Fibroblast of lung (primary cell): ENCODE data around the gene ABCC5.

Experiments used
- CTCF ChIP-seq, 2 donors: IDR thresholded peaks in 1 of 2; conservative IDR thresholded peaks in 1 of 2; 1 replicate in 1 of 2; 2 replicates in 1 of 2; pipeline ENCODE4 v1.5.1; 2011 to 2012; ENCODE audit warnings: low read length in 2 of 2, control low read depth in 1 of 2, inconsistent platforms in 1 of 2, low read depth in 1 of 2, mild to moderate bottlenecking in 1 of 2
- EZH2 ChIP-seq: IDR thresholded peaks from 2 replicates; pipeline ENCODE4 v1.5.1; 2012; ENCODE audit warnings: low read length, control low read depth, mild to moderate bottlenecking; ENCODE audit errors: missing control alignments

GRCh38 chr3:183967693-183968092 is 50.0 kb downstream of the ABCC5 start:
- TF ChIP-seq CTCF (conservative IDR thresholded peaks at IDR 0.05 in 1 of 2, IDR thresholded peaks at IDR 0.05 in 1 of 2; ENCODE audit: low read depth in 1 of 2, low read length in 2 of 2): no peak
- no peak for TF ChIP-seq EZH2
